Activated T-helper 2 cell treated with anti-CD3 and anti-CD28 coated beads, Interferon-gamma antibody, Interleukin-2, Interleukin-4, amounts not matched to agents 10 μg/mL and 5 μg/mL and 100 μg/mL, durations not matched to agents 14 hours and 24 hours and 36 hours (primary cell): ENCODE measurements around the gene RIPOR3. TPM values are rescaled to one million over a fixed set of nuclear protein-coding genes. Genes with fewer than 3 reads are reported as not detected.

Source experiments
- DNase-seq: peaks from one replicate; pipeline ENCODE4 v3.0.0; 2021; ENCODE audit warnings: low spot score
- H3K27ac Mint-ChIP-seq: one replicate; pipeline ENCODE4 v1.8.0; 2021; ENCODE audit warnings: mixed read lengths
- H3K27me3 Mint-ChIP-seq: one replicate; pipeline ENCODE4 v1.8.0; 2021; ENCODE audit warnings: low read depth, mixed read lengths
- H3K36me3 Mint-ChIP-seq: one replicate; pipeline ENCODE4 v1.8.0; 2021; ENCODE audit warnings: low read depth, mixed read lengths
- H3K4me1 Mint-ChIP-seq: one replicate; pipeline ENCODE4 v1.8.0; 2021; ENCODE audit warnings: low read depth, mixed read lengths
- H3K4me3 Mint-ChIP-seq: one replicate; pipeline ENCODE4 v1.8.0; 2021; ENCODE audit warnings: low read depth, mild to moderate bottlenecking, moderate library complexity, mixed read lengths
- H3K9me3 Mint-ChIP-seq: one replicate; pipeline ENCODE4 v1.8.0; 2021; ENCODE audit warnings: mixed read lengths
- intact Hi-C: fragments of 100-400 bp; cut with micrococcal nuclease; formaldehyde crosslinking; loops from one replicate; pipeline ENCODE4 v1.15.1; 2023
- total RNA-seq: library from RNA; stranded (reverse); gene quantifications from 2 replicates; pipeline ENCODE4 v1.2.3, GENCODE V29; 2022

The RIPOR3 gene
- total RNA-seq, 1 donor from 2014 or later = not detected

GRCh38 chr20:50666709-50667298 lies 24.5 kb downstream of the RIPOR3 start:
- Mint-ChIP-seq H3K9me3 (no peaks in the 10 kb centered on the region), H3K36me3 (no peaks in the 10 kb centered on the region), H3K27ac (no peak overlapping the region), H3K4me1 (no peaks in the 10 kb centered on the region), H3K27me3 (peaks cover 2% of the 10 kb centered on the region), H3K4me3 (no peak overlapping the region)
- intact Hi-C loops = no loop called here
- DNase-seq = no peak

GRCh38 chr20:50664254-50664653 lies 27.1 kb downstream of the RIPOR3 start:
- DNase-seq = no peak
- Mint-ChIP-seq H3K36me3 (no peaks in the 10 kb centered on the region), H3K4me3 (no peak overlapping the region), H3K27me3 (peaks cover 6% of the 10 kb centered on the region), H3K9me3 (no peaks in the 10 kb centered on the region), H3K4me1 (no peaks in the 10 kb centered on the region), H3K27ac (no peak overlapping the region)
- intact Hi-C loops = no loop called here

GRCh38 chr20:50663095-50663821 lies 28.1 kb downstream of the RIPOR3 start:
- no peak for DNase-seq
- H3K36me3 Mint-ChIP-seq = no peaks in the 10 kb centered on the region
- intact Hi-C loops = no loop called here

DNA sequence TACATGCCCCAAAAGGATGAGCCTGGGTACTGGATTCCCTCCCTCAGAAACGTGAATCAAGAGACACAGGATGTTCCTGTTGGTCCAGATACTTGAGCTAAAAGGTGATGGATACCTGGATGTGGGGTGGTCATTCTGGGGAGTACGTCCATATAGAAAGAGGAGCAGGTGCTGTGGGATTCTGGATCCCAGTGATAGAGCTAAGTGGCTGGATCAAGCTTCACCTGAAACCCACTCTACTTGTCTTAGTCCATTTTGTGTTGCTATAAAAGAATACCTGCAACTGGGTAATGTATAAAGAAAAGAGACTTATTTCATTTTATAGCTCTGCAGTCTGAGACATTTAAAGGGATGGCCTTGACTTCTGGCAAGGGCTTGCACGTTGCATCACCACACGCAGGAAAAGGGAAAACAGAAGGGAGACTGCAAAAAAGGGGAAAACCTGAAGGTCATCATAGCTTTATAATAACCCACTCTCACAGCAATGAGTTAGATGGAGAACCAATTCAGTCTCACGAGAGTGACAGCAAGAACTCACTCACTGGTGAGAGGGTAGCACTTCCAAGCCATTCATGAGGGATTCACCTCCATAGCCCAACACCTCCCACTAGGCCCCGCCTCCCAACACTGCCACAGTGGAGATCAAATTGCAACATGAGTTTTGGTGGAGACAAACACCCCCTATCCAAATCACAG lies 31.2 kb downstream of the RIPOR3 start:
- Mint-ChIP-seq H3K27ac (no peak overlapping the region), H3K36me3 (no peaks in the 10 kb centered on the region), H3K4me3 (no peak overlapping the region), H3K9me3 (no peaks in the 10 kb centered on the region), H3K4me1 (no peaks in the 10 kb centered on the region), H3K27me3 (peaks cover 4% of the 10 kb centered on the region)
- intact Hi-C loops = no loop called here
- DNase-seq = no peak

More at GRCh38 chr20:50663095-50663821, 28.1 kb downstream of the RIPOR3 start:
- Mint-ChIP-seq H3K4me3 (no peak overlapping the region), H3K27ac (no peak overlapping the region), H3K9me3 (no peaks in the 10 kb centered on the region), H3K27me3 (peaks cover 4% of the 10 kb centered on the region), H3K4me1 (no peaks in the 10 kb centered on the region)

- intact Hi-C loops = no loop called here
- Mint-ChIP-seq H3K36me3 (no peaks in the 10 kb centered on the region), H3K27me3 (peaks cover 4% of the 10 kb centered on the region), H3K4me3 (no peak overlapping the region), H3K9me3 (no peaks in the 10 kb centered on the region), H3K4me1 (no peaks in the 10 kb centered on the region), H3K27ac (no peak overlapping the region)
- DNase-seq = no peak
Observed at GRCh38 chr20:50658804-50659380, 32.5 kb downstream of the RIPOR3 start.

DNA sequence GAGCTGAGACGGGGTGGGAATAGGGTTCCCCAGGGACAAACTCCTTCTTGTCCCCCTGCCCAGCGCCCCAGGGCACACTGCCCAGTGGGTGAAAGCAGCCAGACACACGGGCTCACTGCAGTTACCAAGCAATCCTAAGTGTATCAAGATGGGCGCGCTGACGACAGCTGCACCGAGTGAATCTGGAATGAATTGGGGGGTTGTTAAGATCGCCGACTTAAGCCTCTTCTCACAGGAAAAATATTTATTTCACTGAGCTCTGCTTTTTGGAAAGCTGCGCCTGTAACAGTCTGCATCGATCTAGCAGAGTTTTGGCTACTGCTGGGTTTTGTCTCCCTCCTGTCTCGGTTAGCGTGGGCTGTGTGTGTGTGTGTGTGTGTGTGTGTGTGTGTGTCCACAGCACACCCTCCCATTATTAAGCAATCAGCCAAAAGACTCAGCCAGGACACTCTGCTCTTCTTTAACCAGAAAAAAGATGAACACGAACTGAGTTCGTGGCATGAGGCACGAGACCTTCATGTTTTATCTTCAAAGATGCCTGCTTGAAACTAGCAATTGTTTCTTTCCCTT lies 35.9 kb downstream of the RIPOR3 start:
- Mint-ChIP-seq H3K4me3 (no peak overlapping the region), H3K9me3 (no peaks in the 10 kb centered on the region), H3K27me3 (peaks cover 2% of the 10 kb centered on the region), H3K36me3 (no peaks in the 10 kb centered on the region), H3K27ac (no peak overlapping the region), H3K4me1 (no peaks in the 10 kb centered on the region)
- intact Hi-C loops = no loop called here
- no peak for DNase-seq

GRCh38 chr20:50654904-50655303 lies 36.4 kb downstream of the RIPOR3 start:
- intact Hi-C loops = no loop called here
- H3K27ac Mint-ChIP-seq = no peak overlapping the region
- H3K9me3 Mint-ChIP-seq = no peaks in the 10 kb centered on the region
- H3K4me3 Mint-ChIP-seq = no peak overlapping the region
- peaks cover 2% of the 10 kb centered on the region for H3K27me3 Mint-ChIP-seq
- no peaks in the 10 kb centered on the region for H3K4me1 Mint-ChIP-seq
- H3K36me3 Mint-ChIP-seq = no peaks in the 10 kb centered on the region
- no peak for DNase-seq

- no peaks in the 10 kb centered on the region for H3K36me3 Mint-ChIP-seq
- intact Hi-C loops = no loop called here
- DNase-seq = no peak
- H3K9me3 Mint-ChIP-seq = no peaks in the 10 kb centered on the region
- H3K4me3 Mint-ChIP-seq = no peak overlapping the region
- no peaks in the 10 kb centered on the region for H3K4me1 Mint-ChIP-seq
- H3K27ac Mint-ChIP-seq = no peak overlapping the region
- H3K27me3 Mint-ChIP-seq = peaks cover 2% of the 10 kb centered on the region
Observed at GRCh38 chr20:50652702-50653294, 38.5 kb downstream of the RIPOR3 start.

DNA sequence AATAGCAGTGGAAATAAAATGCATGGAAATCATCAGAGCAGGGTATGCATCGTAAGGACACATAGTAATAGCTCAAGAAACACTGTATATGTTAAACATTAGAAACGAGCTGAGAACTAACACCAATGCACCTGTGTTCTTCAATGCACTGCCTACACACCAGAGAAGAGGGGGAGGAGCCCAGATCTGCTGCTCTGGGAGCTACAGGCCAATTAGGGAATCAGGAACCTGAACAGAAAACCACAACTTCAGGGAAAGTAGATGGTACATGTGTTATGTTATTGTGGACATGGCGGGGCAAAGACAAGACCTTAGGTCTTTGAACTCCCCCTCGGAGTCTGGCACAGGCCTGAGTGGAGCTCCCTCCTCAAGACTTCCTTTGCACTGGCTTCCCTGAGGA lies 39.7 kb downstream of the RIPOR3 start:
- Mint-ChIP-seq H3K9me3 (no peaks in the 10 kb centered on the region), H3K27ac (no peak overlapping the region), H3K36me3 (no peaks in the 10 kb centered on the region), H3K4me1 (no peaks in the 10 kb centered on the region), H3K4me3 (no peak overlapping the region), H3K27me3 (peaks cover 2% of the 10 kb centered on the region)
- no peak for DNase-seq
- intact Hi-C loops = no loop called here

DNA sequence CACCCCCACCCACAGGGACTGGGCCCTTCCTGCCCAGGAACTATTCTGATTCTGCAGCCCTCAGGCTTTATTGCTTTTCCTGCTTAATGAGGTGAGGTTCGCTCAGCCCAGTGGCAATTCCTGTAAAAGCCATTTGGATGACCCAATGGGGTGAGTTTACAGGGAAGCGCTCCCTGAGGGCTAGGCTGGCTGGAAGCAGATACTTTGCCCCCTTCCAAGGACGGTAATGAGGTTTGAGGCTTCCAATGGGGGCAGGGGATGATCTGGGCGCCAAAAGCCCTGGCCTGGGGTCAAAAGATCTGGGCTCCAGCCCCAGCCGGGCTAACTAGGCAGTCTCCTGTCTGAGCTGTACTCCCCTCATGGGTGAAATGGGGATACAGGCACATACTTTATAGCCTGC lies 41.8 kb downstream of the RIPOR3 start:
- H3K4me1 Mint-ChIP-seq = no peaks in the 10 kb centered on the region
- H3K4me3 Mint-ChIP-seq = no peak overlapping the region
- no peaks in the 10 kb centered on the region for H3K36me3 Mint-ChIP-seq
- no peaks in the 10 kb centered on the region for H3K9me3 Mint-ChIP-seq
- peaks cover 2% of the 10 kb centered on the region for H3K27me3 Mint-ChIP-seq
- H3K27ac Mint-ChIP-seq = no peak overlapping the region
- intact Hi-C loops = no loop called here
- DNase-seq = no peak

DNA sequence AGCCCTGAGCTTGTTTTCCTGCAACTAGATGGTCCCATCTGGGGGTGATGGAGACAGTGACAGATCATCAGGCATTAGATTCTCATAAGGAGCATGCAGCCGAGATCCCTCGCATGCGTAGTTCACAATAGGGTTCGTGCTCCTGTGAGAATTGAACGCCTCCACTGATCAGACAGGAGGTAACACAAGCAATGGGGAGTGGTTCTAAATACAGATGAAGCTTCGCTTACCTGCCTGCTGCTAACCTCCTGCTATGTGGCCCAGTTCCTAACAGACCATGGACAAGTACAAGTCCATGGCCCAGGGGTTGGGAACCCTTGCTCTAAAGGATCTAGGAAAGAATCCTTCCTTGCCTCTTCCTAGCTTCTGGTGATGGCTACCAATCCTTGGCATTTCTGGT lies 42.7 kb downstream of the RIPOR3 start:
- Mint-ChIP-seq H3K27ac (no peak overlapping the region), H3K4me1 (no peaks in the 10 kb centered on the region), H3K9me3 (no peaks in the 10 kb centered on the region), H3K4me3 (no peak overlapping the region), H3K27me3 (no peaks in the 10 kb centered on the region), H3K36me3 (no peaks in the 10 kb centered on the region)
- intact Hi-C loops = no loop called here
- DNase-seq = no peak

- Mint-ChIP-seq H3K9me3 (no peaks in the 10 kb centered on the region), H3K27me3 (no peaks in the 10 kb centered on the region), H3K36me3 (no peaks in the 10 kb centered on the region), H3K27ac (no peak overlapping the region), H3K4me3 (no peak overlapping the region), H3K4me1 (no peaks in the 10 kb centered on the region)
- intact Hi-C loops = no loop called here
- DNase-seq = no peak
Observed at GRCh38 chr20:50646483-50646996, 44.8 kb downstream of the RIPOR3 start.
